ENCODE results near the gene GAS6. TPM values are rescaled to one million over a fixed set of nuclear protein-coding genes. Genes with fewer than 3 reads are reported as not detected.

Gene GAS6
- total RNA-seq, 4 donors from 2014 or later: 128 to 287 (median 199) TPM

DNA sequence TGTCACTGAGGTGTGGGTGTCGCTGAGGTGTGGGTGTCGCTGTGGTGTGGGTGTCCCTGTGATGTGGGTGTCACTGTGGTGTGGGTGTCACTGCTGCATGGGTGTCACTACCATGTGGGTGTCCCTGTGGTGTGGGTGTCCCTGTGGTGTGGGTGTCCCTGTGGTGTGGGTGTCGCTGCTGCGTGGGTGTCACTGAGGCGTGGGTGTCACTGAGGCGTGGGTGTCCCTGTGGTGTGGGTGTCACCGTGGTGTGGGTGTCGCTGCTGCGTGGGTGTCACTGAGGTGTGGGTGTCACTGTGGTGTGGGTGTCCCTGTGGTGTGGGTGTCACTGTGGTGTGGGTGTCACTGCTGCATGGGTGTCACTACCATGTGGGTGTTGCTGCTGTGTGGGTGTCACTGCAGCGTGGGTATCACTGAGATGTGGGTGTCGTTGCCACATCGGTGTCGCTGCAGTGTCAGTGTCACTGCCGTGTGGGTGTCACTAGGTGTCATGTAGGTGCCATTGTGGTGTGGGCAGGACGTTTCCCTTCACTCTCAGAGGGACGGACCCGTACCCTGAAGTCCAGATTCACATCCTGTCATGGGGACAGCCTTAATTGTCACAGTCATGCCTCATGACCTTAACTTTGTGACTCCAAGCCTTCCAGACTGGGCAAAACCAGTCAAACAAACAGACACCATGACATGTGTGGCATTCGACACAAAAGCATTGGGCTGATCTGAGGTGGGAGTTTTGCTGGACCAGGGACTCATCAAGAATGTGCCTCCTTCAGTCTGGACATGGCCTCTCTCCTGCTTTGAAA is 12.7 kb upstream of the GAS6 start:
- H3K27me3 ChIP-seq: no peaks in the 10 kb centered on the region
- no peaks in the 10 kb centered on the region for H3K36me3 ChIP-seq
- no peaks in the 10 kb centered on the region for H3K9me3 ChIP-seq
- no peak for DNase-seq
- intact Hi-C loops (cut with DNase I; ENCODE audit: low total_unique reads): no loop called here
- H3K27ac ChIP-seq: no peak overlapping the region
- H3K4me1 ChIP-seq: peaks cover 2 to 8% of the 10 kb centered on the region in 2 donors
- TF ChIP-seq POLR2A (IDR thresholded peaks at IDR 0.05): no peak
- TF ChIP-seq, protein P1, sequence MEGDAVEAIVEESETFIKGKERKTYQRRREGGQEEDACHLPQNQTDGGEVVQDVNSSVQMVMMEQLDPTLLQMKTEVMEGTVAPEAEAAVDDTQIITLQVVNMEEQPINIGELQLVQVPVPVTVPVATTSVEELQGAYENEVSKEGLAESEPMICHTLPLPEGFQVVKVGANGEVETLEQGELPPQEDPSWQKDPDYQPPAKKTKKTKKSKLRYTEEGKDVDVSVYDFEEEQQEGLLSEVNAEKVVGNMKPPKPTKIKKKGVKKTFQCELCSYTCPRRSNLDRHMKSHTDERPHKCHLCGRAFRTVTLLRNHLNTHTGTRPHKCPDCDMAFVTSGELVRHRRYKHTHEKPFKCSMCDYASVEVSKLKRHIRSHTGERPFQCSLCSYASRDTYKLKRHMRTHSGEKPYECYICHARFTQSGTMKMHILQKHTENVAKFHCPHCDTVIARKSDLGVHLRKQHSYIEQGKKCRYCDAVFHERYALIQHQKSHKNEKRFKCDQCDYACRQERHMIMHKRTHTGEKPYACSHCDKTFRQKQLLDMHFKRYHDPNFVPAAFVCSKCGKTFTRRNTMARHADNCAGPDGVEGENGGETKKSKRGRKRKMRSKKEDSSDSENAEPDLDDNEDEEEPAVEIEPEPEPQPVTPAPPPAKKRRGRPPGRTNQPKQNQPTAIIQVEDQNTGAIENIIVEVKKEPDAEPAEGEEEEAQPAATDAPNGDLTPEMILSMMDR (IDR thresholded peaks at IDR 0.05): no peak
- H3K4me3 ChIP-seq: no peak overlapping the region

DNA sequence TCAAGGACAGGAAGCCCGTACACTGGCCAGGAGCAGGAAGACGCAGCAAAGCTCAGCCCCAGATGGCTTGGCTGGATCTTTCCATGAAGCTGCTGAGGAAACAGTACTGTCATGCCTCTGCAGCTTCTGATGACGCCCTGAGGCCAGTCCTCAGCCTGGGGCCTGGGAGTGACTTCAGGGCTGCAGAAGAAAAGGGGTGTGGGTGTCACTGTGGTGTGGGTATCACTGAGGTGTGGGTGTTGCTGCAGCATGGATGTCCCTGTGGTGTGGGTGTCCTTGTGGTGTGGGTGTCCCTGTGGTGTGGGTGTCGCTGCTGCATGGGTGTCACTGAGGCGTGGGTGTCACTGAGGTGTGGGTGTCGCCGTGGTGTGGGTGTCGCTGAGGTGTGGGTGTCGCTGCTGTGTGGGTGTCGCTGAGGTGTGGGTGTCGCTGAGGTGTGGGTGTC is 12.0 kb upstream of the GAS6 start:
- H3K9me3 ChIP-seq: no peaks in the 10 kb centered on the region
- H3K4me3 ChIP-seq: no peak overlapping the region
- intact Hi-C loops (cut with DNase I; ENCODE audit: low total_unique reads): no loop called here
- no peaks in the 10 kb centered on the region for H3K27me3 ChIP-seq
- no peak for TF ChIP-seq POLR2A (IDR thresholded peaks at IDR 0.05)
- TF ChIP-seq, protein P1 (IDR thresholded peaks at IDR 0.05): no peak
- peaks cover 0 to 8% of the 10 kb centered on the region in 2 donors for H3K4me1 ChIP-seq
- DNase-seq: no peak
- no peaks in the 10 kb centered on the region for H3K36me3 ChIP-seq
- no peak overlapping the region for H3K27ac ChIP-seq

DNA sequence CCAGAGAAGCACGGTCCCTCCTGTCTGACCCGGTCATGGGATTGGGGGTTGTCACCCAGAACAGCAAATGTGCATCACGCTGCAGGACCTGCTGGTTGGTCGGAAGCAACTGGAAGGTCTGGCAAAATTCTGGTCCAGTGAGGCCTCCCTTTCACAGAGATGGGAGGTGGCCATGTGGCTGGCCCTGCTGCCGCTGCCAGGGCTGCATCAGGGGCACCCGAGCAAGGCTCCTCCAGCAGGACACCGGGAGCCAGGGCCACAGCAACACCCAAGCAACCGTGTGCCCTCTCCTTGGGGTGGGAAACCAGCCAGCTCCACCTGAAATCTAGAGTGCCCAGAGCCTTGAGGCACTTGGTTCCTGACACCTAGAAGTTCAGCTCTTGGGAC is 11.5 kb upstream of the GAS6 start:
- Histone ChIP-seq H3K27me3 (no peaks in the 10 kb centered on the region), H3K36me3 (no peaks in the 10 kb centered on the region), H3K9me3 (no peaks in the 10 kb centered on the region), H3K4me1 (peaks cover 0 to 8% of the 10 kb centered on the region in 2 donors), H3K27ac (no peak overlapping the region), H3K4me3 (no peak overlapping the region)
- no peak for TF ChIP-seq POLR2A (IDR thresholded peaks at IDR 0.05)
- TF ChIP-seq, protein P1 (IDR thresholded peaks at IDR 0.05): no peak
- DNase-seq: no peak
- intact Hi-C loops (cut with DNase I; ENCODE audit: low total_unique reads): no loop called here

DNA sequence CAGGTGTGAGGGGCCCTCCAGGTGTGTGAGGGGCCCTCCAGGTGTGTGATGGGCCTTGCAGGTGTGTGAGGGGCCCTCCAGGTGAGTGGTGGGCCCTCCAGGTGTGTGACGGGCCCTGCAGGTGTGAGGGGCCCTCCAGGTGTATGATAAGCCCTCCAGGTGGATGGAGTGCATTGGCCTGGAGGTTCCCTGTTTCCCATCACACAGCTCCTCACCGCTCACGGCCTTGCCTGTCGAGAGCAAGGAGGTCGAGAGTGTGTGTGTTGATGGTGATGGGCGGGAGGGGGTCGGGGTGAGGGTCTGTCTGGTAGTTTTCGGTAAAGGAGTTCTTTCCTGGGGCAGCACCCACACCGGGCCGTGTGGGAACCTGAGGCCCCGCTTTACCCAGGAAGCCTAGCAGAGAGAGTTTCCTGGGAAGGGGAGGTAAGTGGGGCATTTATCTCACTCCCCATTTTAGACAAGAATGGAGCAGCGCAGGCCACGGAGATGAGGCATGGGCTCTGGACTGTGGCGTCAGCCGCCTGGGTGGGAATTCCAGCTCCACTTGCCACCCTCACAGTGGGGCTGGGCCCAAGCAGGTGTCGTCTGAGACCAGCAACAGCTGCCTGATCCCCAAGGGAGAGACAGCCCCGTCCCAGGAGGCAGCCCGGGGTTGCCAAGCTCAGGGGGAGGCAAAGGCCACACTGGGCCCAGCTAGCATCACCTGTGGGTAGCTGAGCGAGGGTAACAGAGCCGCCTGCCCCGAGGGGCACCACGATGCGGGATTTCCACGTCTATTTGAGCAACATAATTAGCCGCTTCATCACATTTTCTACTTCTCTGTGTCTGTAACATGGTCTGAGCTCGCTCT is 10.9 kb upstream of the GAS6 start:
- H3K27ac ChIP-seq: no peak overlapping the region
- no peaks in the 10 kb centered on the region for H3K36me3 ChIP-seq
- intact Hi-C loops (cut with DNase I; ENCODE audit: low total_unique reads): no loop called here
- TF ChIP-seq, protein P1 (IDR thresholded peaks at IDR 0.05): no peak
- no peak for TF ChIP-seq POLR2A (IDR thresholded peaks at IDR 0.05)
- H3K27me3 ChIP-seq: no peaks in the 10 kb centered on the region
- peaks cover 0 to 6% of the 10 kb centered on the region in 2 donors for H3K4me1 ChIP-seq
- DNase-seq: no peak
- H3K9me3 ChIP-seq: no peaks in the 10 kb centered on the region
- H3K4me3 ChIP-seq: no peak overlapping the region

DNA sequence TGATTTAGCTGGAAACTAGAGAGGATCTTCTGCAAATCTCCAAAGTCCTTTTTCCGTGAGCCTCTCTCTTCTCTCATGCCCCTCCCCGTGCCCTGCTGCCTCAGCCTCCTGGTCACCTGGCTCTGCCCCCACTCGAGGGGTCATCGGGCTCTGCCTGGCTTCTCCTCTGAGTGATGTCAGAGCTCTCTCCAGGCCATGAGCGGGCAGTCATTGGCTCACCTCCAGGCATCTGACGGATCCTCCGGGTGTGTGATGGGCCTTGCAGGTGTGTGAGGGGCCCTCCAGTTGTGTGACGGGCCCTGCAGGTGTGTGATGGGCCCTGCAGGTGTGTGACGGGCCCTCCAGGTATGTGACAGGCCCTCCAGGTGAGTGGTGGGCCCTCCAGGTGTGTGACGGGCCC is 10.3 kb upstream of the GAS6 start:
- TF ChIP-seq, protein P1 (IDR thresholded peaks at IDR 0.05): no peak
- no peak for TF ChIP-seq POLR2A (IDR thresholded peaks at IDR 0.05)
- intact Hi-C loops (cut with DNase I; ENCODE audit: low total_unique reads): no loop called here
- no peaks in the 10 kb centered on the region for H3K36me3 ChIP-seq
- no peaks in the 10 kb centered on the region for H3K27me3 ChIP-seq
- no peaks in the 10 kb centered on the region for H3K9me3 ChIP-seq
- no peaks in the 10 kb centered on the region for H3K4me1 ChIP-seq
- no peak for DNase-seq
- H3K27ac ChIP-seq: no peak overlapping the region
- H3K4me3 ChIP-seq: no peak overlapping the region

Measured in uterus (tissue), 4 donors.